Lower leg skin (tissue), 3 donors: ENCODE results near the gene NDUFV1.

Experiments used
- POLR2A ChIP-seq, 2 donors: fragments of 450-650 bp; IDR thresholded peaks; one replicate each; pipeline ENCODE4 v1.6.1; 2016 to 2017; ENCODE audit warnings: antibody characterized with exemption in 2 of 2, mild to moderate bottlenecking in 1 of 2, moderate library complexity in 1 of 2
- TF ChIP-seq, protein P1 (sequence below), 3 donors: fragments of 450-650 bp; IDR thresholded peaks; one replicate each; pipeline ENCODE4 v1.5.1; 2016; ENCODE audit warnings: antibody characterized with exemption in 3 of 3, mild to moderate bottlenecking in 3 of 3, moderate library complexity in 2 of 3

DNA sequence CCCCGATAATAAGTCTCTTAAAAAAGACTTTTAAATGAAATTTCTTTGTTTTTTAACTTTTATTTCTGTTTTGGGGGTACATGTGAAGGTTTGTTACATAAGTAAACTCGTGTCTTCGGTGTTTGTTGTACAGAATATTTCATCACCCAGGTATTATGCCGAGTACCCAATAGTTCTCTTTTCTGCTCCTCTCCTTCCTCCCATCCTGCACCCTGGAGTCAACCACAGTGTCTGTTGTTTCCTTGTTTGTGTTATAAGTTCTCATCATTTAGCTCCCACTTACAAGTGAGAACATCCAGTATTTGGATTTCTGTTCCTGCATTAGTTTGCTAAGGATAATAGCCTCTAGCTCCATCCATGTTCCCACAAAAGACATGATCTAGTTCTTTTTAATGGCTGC is 24.7 kb upstream of the NDUFV1 start:
- TF ChIP-seq, protein P1, sequence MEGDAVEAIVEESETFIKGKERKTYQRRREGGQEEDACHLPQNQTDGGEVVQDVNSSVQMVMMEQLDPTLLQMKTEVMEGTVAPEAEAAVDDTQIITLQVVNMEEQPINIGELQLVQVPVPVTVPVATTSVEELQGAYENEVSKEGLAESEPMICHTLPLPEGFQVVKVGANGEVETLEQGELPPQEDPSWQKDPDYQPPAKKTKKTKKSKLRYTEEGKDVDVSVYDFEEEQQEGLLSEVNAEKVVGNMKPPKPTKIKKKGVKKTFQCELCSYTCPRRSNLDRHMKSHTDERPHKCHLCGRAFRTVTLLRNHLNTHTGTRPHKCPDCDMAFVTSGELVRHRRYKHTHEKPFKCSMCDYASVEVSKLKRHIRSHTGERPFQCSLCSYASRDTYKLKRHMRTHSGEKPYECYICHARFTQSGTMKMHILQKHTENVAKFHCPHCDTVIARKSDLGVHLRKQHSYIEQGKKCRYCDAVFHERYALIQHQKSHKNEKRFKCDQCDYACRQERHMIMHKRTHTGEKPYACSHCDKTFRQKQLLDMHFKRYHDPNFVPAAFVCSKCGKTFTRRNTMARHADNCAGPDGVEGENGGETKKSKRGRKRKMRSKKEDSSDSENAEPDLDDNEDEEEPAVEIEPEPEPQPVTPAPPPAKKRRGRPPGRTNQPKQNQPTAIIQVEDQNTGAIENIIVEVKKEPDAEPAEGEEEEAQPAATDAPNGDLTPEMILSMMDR (IDR thresholded peaks at IDR 0.05) = no peak
- TF ChIP-seq POLR2A (IDR thresholded peaks at IDR 0.05) = no peak
